Measurements from ENCODE around the gene RND3. TPM values are rescaled to one million over a fixed set of nuclear protein-coding genes. Genes with fewer than 3 reads are reported as not detected.

The RND3 gene
- 139 TPM for total RNA-seq
- 45.0 TPM for polyA plus RNA-seq

GRCh38 chr2:150487537-150488429 lies at the start of gene RND3:
Gene RND3, minus strand, starts transcription at chr2:150487667. Its CDS starts 250 bp downstream, at chr2:150487417.
- DNase-seq (ENCODE audit: extremely low spot score) = peak; percentile 99
- no peaks in the 10 kb centered on the region for H3K4me1 ChIP-seq (ENCODE audit: insufficient read depth)
- H3K27ac ChIP-seq (ENCODE audit: low read depth) = peak within 1 kb of the TSS; percentile 96
- peak within 1 kb of the TSS; percentile 72 for H3K4me3 ChIP-seq (ENCODE audit: low read depth, low read length)
- WGBS = 12% methylated on average over 24 of the region's 24 CpGs
- H3K36me3 ChIP-seq (ENCODE audit: insufficient read depth) = no peaks in the 10 kb centered on the region

- H3K36me3 ChIP-seq (ENCODE audit: insufficient read depth) = no peaks in the 10 kb centered on the region
- H3K4me3 ChIP-seq (ENCODE audit: low read depth, low read length) = no peak overlapping the region
- DNase-seq (ENCODE audit: extremely low spot score) = no peak
- H3K4me1 ChIP-seq (ENCODE audit: insufficient read depth) = no peaks in the 10 kb centered on the region
- no peak overlapping the region for H3K27ac ChIP-seq (ENCODE audit: low read depth)
- WGBS = 85% methylated on average over 1 of the region's 1 CpG
Observed at GRCh38 chr2:150535176-150535575, 47.7 kb upstream of the RND3 start.

GRCh38 chr2:150532879-150533278 lies 45.4 kb upstream of the RND3 start:
- DNase-seq (ENCODE audit: extremely low spot score) = no peak
- Histone ChIP-seq H3K4me1 (ENCODE audit: insufficient read depth) (no peaks in the 10 kb centered on the region), H3K4me3 (ENCODE audit: low read depth, low read length) (no peak overlapping the region), H3K27ac (ENCODE audit: low read depth) (no peak overlapping the region), H3K36me3 (ENCODE audit: insufficient read depth) (no peaks in the 10 kb centered on the region)
- WGBS = 83% methylated on average over 1 of the region's 1 CpG

GRCh38 chr2:150532020-150532419 lies 44.6 kb upstream of the RND3 start:
- Histone ChIP-seq H3K27ac (ENCODE audit: low read depth) (no peak overlapping the region), H3K36me3 (ENCODE audit: insufficient read depth) (no peaks in the 10 kb centered on the region), H3K4me1 (ENCODE audit: insufficient read depth) (no peaks in the 10 kb centered on the region), H3K4me3 (ENCODE audit: low read depth, low read length) (no peak overlapping the region)
- WGBS = 89% methylated on average over 5 of the region's 5 CpGs
- no peak for DNase-seq (ENCODE audit: extremely low spot score)

GRCh38 chr2:150531591-150531990 lies 44.1 kb upstream of the RND3 start:
- Histone ChIP-seq H3K36me3 (ENCODE audit: insufficient read depth) (no peaks in the 10 kb centered on the region), H3K27ac (ENCODE audit: low read depth) (no peak overlapping the region), H3K4me3 (ENCODE audit: low read depth, low read length) (no peak overlapping the region), H3K4me1 (ENCODE audit: insufficient read depth) (no peaks in the 10 kb centered on the region)
- DNase-seq (ENCODE audit: extremely low spot score) = no peak
- 87% methylated on average over 2 of the region's 2 CpGs for WGBS

GRCh38 chr2:150530168-150530567 lies 42.7 kb upstream of the RND3 start:
- 89% methylated on average over 1 of the region's 1 CpG for WGBS
- no peak for DNase-seq (ENCODE audit: extremely low spot score)
- Histone ChIP-seq H3K4me3 (ENCODE audit: low read depth, low read length) (no peak overlapping the region), H3K36me3 (ENCODE audit: insufficient read depth) (no peaks in the 10 kb centered on the region), H3K27ac (ENCODE audit: low read depth) (no peak overlapping the region), H3K4me1 (ENCODE audit: insufficient read depth) (no peaks in the 10 kb centered on the region)

- Histone ChIP-seq H3K36me3 (ENCODE audit: insufficient read depth) (no peaks in the 10 kb centered on the region), H3K4me3 (ENCODE audit: low read depth, low read length) (no peak overlapping the region), H3K4me1 (ENCODE audit: insufficient read depth) (no peaks in the 10 kb centered on the region), H3K27ac (ENCODE audit: low read depth) (no peak overlapping the region)
- no peak for DNase-seq (ENCODE audit: extremely low spot score)
- WGBS = 52% methylated on average over 5 of the region's 5 CpGs
Observed at GRCh38 chr2:150528861-150529801, 41.7 kb upstream of the RND3 start.

GRCh38 chr2:150526827-150527226 lies 39.4 kb upstream of the RND3 start:
- H3K36me3 ChIP-seq (ENCODE audit: insufficient read depth) = no peaks in the 10 kb centered on the region
- H3K4me3 ChIP-seq (ENCODE audit: low read depth, low read length) = no peak overlapping the region
- H3K4me1 ChIP-seq (ENCODE audit: insufficient read depth) = no peaks in the 10 kb centered on the region
- peak; percentile 74 for DNase-seq (ENCODE audit: extremely low spot score)
- no peak overlapping the region for H3K27ac ChIP-seq (ENCODE audit: low read depth)

GRCh38 chr2:150526006-150526405 lies 38.5 kb upstream of the RND3 start:
- 87% methylated on average over 1 of the region's 1 CpG for WGBS

GRCh38 chr2:150522269-150522668 lies 34.8 kb upstream of the RND3 start:
- DNase-seq (ENCODE audit: extremely low spot score) = no peak
- H3K27ac ChIP-seq (ENCODE audit: low read depth) = no peak overlapping the region
- H3K36me3 ChIP-seq (ENCODE audit: insufficient read depth) = no peaks in the 10 kb centered on the region
- WGBS = 93% methylated on average over 4 of the region's 4 CpGs
- H3K4me3 ChIP-seq (ENCODE audit: low read depth, low read length) = no peak overlapping the region
- H3K4me1 ChIP-seq (ENCODE audit: insufficient read depth) = no peaks in the 10 kb centered on the region

More at GRCh38 chr2:150526006-150526405, 38.5 kb upstream of the RND3 start:
- no peak overlapping the region for H3K27ac ChIP-seq (ENCODE audit: low read depth)
- H3K4me3 ChIP-seq (ENCODE audit: low read depth, low read length) = no peak overlapping the region
- no peak for DNase-seq (ENCODE audit: extremely low spot score)
- H3K36me3 ChIP-seq (ENCODE audit: insufficient read depth) = no peaks in the 10 kb centered on the region
- no peaks in the 10 kb centered on the region for H3K4me1 ChIP-seq (ENCODE audit: insufficient read depth)

GRCh38 chr2:150520887-150521664 lies 33.6 kb upstream of the RND3 start:
- DNase-seq (ENCODE audit: extremely low spot score) = no peak
- Histone ChIP-seq H3K36me3 (ENCODE audit: insufficient read depth) (no peaks in the 10 kb centered on the region), H3K4me3 (ENCODE audit: low read depth, low read length) (no peak overlapping the region), H3K4me1 (ENCODE audit: insufficient read depth) (no peaks in the 10 kb centered on the region), H3K27ac (ENCODE audit: low read depth) (no peak overlapping the region)
- 39% methylated on average over 4 of the region's 4 CpGs for WGBS

- 79% methylated on average over 4 of the region's 4 CpGs for WGBS
- no peaks in the 10 kb centered on the region for H3K36me3 ChIP-seq (ENCODE audit: insufficient read depth)
- DNase-seq (ENCODE audit: extremely low spot score) = no peak
- H3K4me1 ChIP-seq (ENCODE audit: insufficient read depth) = no peaks in the 10 kb centered on the region
- H3K4me3 ChIP-seq (ENCODE audit: low read depth, low read length) = no peak overlapping the region
- no peak overlapping the region for H3K27ac ChIP-seq (ENCODE audit: low read depth)
Observed at GRCh38 chr2:150520033-150520432, 32.6 kb upstream of the RND3 start.
